Measurements from ENCODE around the gene ATP6V0A1. TPM values are rescaled to one million over a fixed set of nuclear protein-coding genes. Genes with fewer than 3 reads are reported as not detected.

Gene ATP6V0A1
- total and polyA plus RNA-seq, 8 donors: 13.1 to 435 (median 80.2) TPM

- DNase-seq: no peak
- H3K4me1 ChIP-seq: peaks cover 31 to 50% (median 43%) of the 10 kb centered on the region in 4 donors
- 71 to 86% (median 76%) methylated on average over 6 of the region's 6 CpGs for WGBS, 5 donors
- H3K4me3 ChIP-seq: no peak overlapping the region
- H3K9me3 ChIP-seq: no peaks in the 10 kb centered on the region
- no peaks in the 10 kb centered on the region for H3K27me3 ChIP-seq
- intact Hi-C loops (cut with DNase I; ENCODE audit: low total_unique reads): no loop called here
- TF ChIP-seq POLR2AphosphoS5 (IDR thresholded peaks at IDR 0.05) (no peak), POLR2A (IDR thresholded peaks at IDR 0.05) (no peak), CTCF (IDR thresholded peaks at IDR 0.05) (no peak), EP300 (IDR thresholded peaks at IDR 0.05) (no peak)
- H3K36me3 ChIP-seq: peaks cover 0 to 8% (median 1%) of the 10 kb centered on the region in 4 donors
- H3K27ac ChIP-seq: peak overlapping the region in 2 of 5 donors; percentile 8 to 34
Measured at GRCh38 chr17:42559075-42559474, 100.4 kb downstream of the ATP6V0A1 start.

GRCh38 chr17:42560246-42560645 lies 101.6 kb downstream of the ATP6V0A1 start:
- TF ChIP-seq POLR2AphosphoS5 (IDR thresholded peaks at IDR 0.05) (no peak), POLR2A (IDR thresholded peaks at IDR 0.05) (no peak), EP300 (IDR thresholded peaks at IDR 0.05) (no peak), CTCF (IDR thresholded peaks at IDR 0.05) (no peak)
- no peaks in the 10 kb centered on the region for H3K27me3 ChIP-seq
- peaks cover 11 to 19% (median 12%) of the 10 kb centered on the region in 4 donors for H3K36me3 ChIP-seq
- 86 to 92% (median 88%) methylated on average over 3 of the region's 3 CpGs for WGBS, 5 donors
- H3K9me3 ChIP-seq: no peaks in the 10 kb centered on the region
- no peak for DNase-seq
- H3K27ac ChIP-seq: peak overlapping the region in 1 of 5 donors; percentile 34
- intact Hi-C loops (cut with DNase I; ENCODE audit: low total_unique reads): no loop called here
- H3K4me3 ChIP-seq: no peak overlapping the region
- peaks cover 30 to 51% (median 46%) of the 10 kb centered on the region in 4 donors for H3K4me1 ChIP-seq

- TF ChIP-seq POLR2A (IDR thresholded peaks at IDR 0.05) (peak in 1 of 4 donors; percentile 43), POLR2AphosphoS5 (IDR thresholded peaks at IDR 0.05) (peak; percentile 92 to 98 (median 94)), CTCF (IDR thresholded peaks at IDR 0.05) (no peak)
- Histone ChIP-seq H3K36me3 (peaks cover 22 to 29% (median 23%) of the 10 kb centered on the region in 4 donors), H3K27ac (peak within 1 kb of the TSS; percentile 91 to 95 (median 94)), H3K4me1 (peaks cover 35 to 54% (median 52%) of the 10 kb centered on the region in 4 donors), H3K27me3 (no peaks in the 10 kb centered on the region), H3K4me3 (peak within 1 kb of the TSS; percentile 77 to 97 (median 93)), H3K9me3 (no peaks in the 10 kb centered on the region)
- intact Hi-C loops (cut with DNase I; ENCODE audit: low total_unique reads): no loop called here
- WGBS, 5 donors: 0 to 1% (median 0%) methylated on average over 21 to 26 of the region's 26 CpGs
- DNase-seq: peak; percentile 96 to 98
Measured at GRCh38 chr17:42561897-42562387, 103.3 kb downstream of the ATP6V0A1 start, which contains the start of gene COASY. COASY (plus strand) TSS chr17:42562148; CDS start chr17:42562623, 475 bp downstream.

GRCh38 chr17:42562388-42563142 lies 103.9 kb downstream of the ATP6V0A1 start:
- Histone ChIP-seq H3K27me3 (no peaks in the 10 kb centered on the region), H3K4me1 (peaks cover 37 to 56% (median 55%) of the 10 kb centered on the region in 4 donors), H3K36me3 (peaks cover 22 to 29% (median 23%) of the 10 kb centered on the region in 4 donors), H3K27ac (peak overlapping the region; percentile 91 to 95 (median 94)), H3K4me3 (peak overlapping the region; percentile 77 to 97 (median 93)), H3K9me3 (no peaks in the 10 kb centered on the region)
- no peak for DNase-seq
- no peak for TF ChIP-seq POLR2AphosphoS5 (IDR thresholded peaks at IDR 0.05)
- TF ChIP-seq CTCF (IDR thresholded peaks at IDR 0.05): no peak
- TF ChIP-seq EP300 (IDR thresholded peaks at IDR 0.05): no peak
- TF ChIP-seq POLR2A (IDR thresholded peaks at IDR 0.05): no peak
- WGBS, 5 donors: 4 to 14% (median 5%) methylated on average over 34 to 48 of the region's 48 CpGs
- intact Hi-C loops (cut with DNase I; ENCODE audit: low total_unique reads): no loop called here
